ENCODE measurements around the gene GNB1L. TPM values are rescaled to one million over a fixed set of nuclear protein-coding genes. Genes with fewer than 3 reads are reported as not detected.

The GNB1L gene
- total RNA-seq, 1 experiment from 2014 or later, result 17.7 TPM

DNA sequence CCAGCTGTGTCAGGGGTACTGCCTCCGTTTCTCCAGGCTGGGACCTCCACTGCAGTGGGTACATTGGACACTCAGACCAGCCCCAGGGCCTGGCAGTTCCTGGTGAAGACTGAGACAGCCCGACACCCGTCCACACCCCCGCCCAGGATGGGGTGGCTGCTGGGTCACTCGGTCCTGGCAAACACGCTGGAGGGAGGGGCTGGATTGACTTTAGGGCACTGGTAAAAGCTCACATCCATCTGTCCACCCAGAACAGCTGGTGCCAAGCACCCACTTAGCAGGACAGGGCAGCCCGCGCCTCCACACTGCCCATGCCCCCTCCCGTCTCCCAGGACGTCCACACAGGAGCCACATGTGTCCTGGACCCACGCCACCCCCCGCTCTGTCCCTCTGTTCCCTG is 104.8 kb downstream of the GNB1L start:
- no peak for DNase-seq (ENCODE audit: low read depth in 1 of 2, low spot score in 2 of 2)
- H3K27ac ChIP-seq, result no peak overlapping the region
- no peak overlapping the region for H3K4me3 ChIP-seq
- peaks cover 25% of the 10 kb centered on the region for H3K4me1 ChIP-seq (replicated peaks)
- no peaks in the 10 kb centered on the region for H3K36me3 ChIP-seq
- H3K27me3 ChIP-seq (replicated peaks), result no peaks in the 10 kb centered on the region; the same call in 1 of the 2 replicates
- no peaks in the 10 kb centered on the region for H3K9me3 ChIP-seq (replicated peaks)

DNA sequence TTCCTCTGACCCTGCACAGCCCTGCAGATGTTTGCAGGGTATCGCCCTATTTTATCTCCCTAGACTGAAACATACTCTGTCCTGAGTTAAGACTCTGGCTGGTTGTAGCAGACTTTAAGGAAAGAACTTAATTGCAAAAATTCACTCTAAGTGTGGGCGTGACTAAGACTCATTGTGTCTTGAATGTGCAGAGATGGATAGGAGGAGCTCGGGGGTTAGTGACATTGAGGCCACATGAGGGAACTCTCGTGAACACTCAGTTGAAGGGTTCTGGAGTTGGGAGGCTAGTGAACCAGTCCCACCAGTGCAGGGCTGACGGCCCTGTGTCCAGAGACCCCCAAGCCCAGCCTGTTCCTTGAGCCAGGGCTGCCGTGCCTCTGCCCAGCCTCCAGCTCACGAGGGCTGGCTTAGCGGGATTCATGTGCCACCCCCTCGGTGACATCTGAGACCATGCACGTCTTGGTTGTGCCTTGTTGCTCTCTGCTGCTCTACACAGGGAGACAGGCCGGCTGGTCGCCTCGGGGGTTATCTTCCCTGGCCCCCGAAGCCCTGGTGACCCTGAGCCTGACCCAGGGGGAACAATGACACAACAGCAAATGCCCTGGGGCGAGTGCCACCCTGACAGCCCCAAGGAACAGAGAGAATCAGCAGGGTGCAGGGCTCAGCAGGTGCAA is 105.5 kb downstream of the GNB1L start:
- H3K27ac ChIP-seq, result no peak overlapping the region
- no peak overlapping the region for H3K4me3 ChIP-seq
- DNase-seq (ENCODE audit: low read depth in 1 of 2, low spot score in 2 of 2), result no peak
- H3K4me1 ChIP-seq (replicated peaks), result peaks cover 25% of the 10 kb centered on the region
- no peaks in the 10 kb centered on the region for H3K9me3 ChIP-seq (replicated peaks)
- H3K36me3 ChIP-seq, result no peaks in the 10 kb centered on the region
- H3K27me3 ChIP-seq (replicated peaks), result no peaks in the 10 kb centered on the region

GRCh38 chr22:19748139-19748538 is 106.5 kb downstream of the GNB1L start:
- peaks cover 25% of the 10 kb centered on the region for H3K4me1 ChIP-seq (replicated peaks)
- H3K36me3 ChIP-seq, result no peaks in the 10 kb centered on the region
- H3K4me3 ChIP-seq, result no peak overlapping the region
- no peaks in the 10 kb centered on the region for H3K9me3 ChIP-seq (replicated peaks)
- no peaks in the 10 kb centered on the region for H3K27me3 ChIP-seq (replicated peaks)
- H3K27ac ChIP-seq, result no peak overlapping the region
- no peak for DNase-seq (ENCODE audit: low read depth in 1 of 2, low spot score in 2 of 2)

- Histone ChIP-seq H3K4me3 (no peak overlapping the region), H3K9me3 (replicated peaks) (no peaks in the 10 kb centered on the region), H3K27me3 (replicated peaks) (no peaks in the 10 kb centered on the region), H3K27ac (no peak overlapping the region), H3K36me3 (no peaks in the 10 kb centered on the region), H3K4me1 (replicated peaks) (peaks cover 25% of the 10 kb centered on the region)
- no peak for DNase-seq (ENCODE audit: low read depth in 1 of 2, low spot score in 2 of 2)
These were observed 107.1 kb downstream of the GNB1L start for GRCh38 chr22:19747551-19747950.

GRCh38 chr22:19746726-19747125 is 107.9 kb downstream of the GNB1L start:
- Histone ChIP-seq H3K4me3 (no peak overlapping the region), H3K4me1 (replicated peaks) (peaks cover 22% of the 10 kb centered on the region), H3K27ac (no peak overlapping the region), H3K36me3 (no peaks in the 10 kb centered on the region), H3K9me3 (replicated peaks) (no peaks in the 10 kb centered on the region), H3K27me3 (replicated peaks) (no peaks in the 10 kb centered on the region)
- no peak for DNase-seq (ENCODE audit: low read depth in 1 of 2, low spot score in 2 of 2)

DNA sequence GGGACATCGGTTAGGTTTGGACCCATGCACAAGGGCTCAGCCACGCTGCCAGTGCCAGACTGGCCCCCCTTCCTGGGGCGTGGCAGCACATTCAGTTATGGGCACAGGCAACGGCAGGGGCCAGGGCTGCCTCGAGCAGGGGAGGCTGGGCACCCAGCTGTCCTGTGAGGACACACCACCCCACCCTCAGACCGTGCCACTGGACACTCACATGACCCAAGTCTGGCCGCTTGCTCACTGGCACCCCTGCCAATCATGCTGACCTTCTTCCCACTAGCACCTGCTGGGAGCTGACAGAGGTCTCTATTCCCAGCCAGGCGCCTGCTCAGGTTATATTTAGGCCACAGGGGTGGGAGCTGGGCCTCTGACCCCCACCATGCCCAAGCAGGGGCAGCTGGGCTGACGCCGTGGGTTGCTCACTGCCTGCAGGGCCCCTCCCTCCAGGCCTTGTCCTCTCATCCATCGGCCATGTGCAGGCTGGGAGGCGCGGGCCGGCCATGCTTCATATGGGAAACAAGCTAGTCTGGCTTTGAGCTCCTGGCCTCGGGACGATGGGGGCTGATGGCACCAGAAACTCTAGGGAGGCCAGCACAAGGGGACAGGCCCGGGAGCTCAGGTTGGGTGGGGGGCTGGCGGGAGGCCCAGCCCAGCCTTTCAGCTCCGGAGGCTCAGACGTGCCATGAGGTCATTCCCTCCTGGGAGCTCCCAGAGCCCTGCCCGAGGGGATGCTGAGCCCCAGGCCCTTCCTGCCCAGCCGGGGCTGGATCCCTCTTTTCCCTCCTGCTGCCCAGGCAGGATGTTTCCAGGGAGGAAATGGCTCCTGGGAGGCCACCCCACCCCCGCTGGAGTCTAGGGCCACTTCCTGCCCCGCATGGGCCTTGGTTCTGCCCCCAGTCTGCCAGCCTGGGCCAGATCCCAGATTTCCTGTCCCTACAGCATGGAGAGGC is 109.2 kb downstream of the GNB1L start:
- no peaks in the 10 kb centered on the region for H3K9me3 ChIP-seq (replicated peaks)
- peaks cover 11% of the 10 kb centered on the region for H3K4me1 ChIP-seq (replicated peaks)
- no peaks in the 10 kb centered on the region for H3K27me3 ChIP-seq (replicated peaks)
- H3K27ac ChIP-seq, result no peak overlapping the region
- H3K36me3 ChIP-seq, result no peaks in the 10 kb centered on the region
- DNase-seq (ENCODE audit: low read depth in 1 of 2, low spot score in 2 of 2), result no peak
- H3K4me3 ChIP-seq, result no peak overlapping the region

DNA sequence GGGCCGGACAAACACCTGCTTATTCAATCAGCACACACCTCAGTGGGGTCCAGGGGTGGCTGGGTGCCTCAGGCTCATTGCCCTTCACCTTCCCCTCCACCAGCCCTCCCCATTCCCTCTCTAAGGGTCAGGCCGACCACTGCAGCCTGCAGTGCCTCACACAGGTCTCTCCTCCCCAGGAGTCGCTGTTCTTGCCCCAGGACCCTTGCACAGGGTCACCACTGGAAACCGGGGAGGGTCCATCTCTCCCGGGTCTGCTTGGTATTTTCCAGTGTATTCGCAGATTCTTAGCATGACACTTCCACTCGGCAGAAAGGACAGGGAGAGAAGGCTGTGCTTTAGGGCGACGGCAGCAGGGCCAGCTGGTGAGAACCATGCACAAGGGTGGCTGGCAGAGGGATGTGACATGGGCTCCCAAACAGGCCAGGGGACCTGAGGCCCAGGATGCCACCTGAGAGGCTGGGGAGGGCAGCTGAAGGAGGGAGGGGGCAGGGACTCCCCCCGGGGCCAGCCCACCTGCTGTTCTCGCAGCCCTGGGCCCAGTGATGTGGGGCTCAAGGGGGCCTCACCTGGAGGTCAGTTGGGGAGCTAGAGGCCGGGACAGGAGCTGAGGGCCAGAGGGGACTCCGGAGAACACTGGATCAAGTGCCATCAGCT is 110.2 kb downstream of the GNB1L start:
- no peak overlapping the region for H3K4me3 ChIP-seq
- no peaks in the 10 kb centered on the region for H3K27me3 ChIP-seq (replicated peaks)
- peaks cover 11% of the 10 kb centered on the region for H3K4me1 ChIP-seq (replicated peaks)
- H3K9me3 ChIP-seq (replicated peaks), result no peaks in the 10 kb centered on the region
- H3K36me3 ChIP-seq, result no peaks in the 10 kb centered on the region
- H3K27ac ChIP-seq, result no peak overlapping the region
- DNase-seq (ENCODE audit: low read depth in 1 of 2, low spot score in 2 of 2), result no peak

GRCh38 chr22:19743651-19744050 is 111.0 kb downstream of the GNB1L start:
- H3K36me3 ChIP-seq, result no peaks in the 10 kb centered on the region
- H3K27me3 ChIP-seq (replicated peaks), result no peaks in the 10 kb centered on the region
- H3K27ac ChIP-seq, result no peak overlapping the region
- DNase-seq (ENCODE audit: low read depth in 1 of 2, low spot score in 2 of 2), result no peak
- no peaks in the 10 kb centered on the region for H3K9me3 ChIP-seq (replicated peaks)
- no peak overlapping the region for H3K4me3 ChIP-seq
- peaks cover 7% of the 10 kb centered on the region for H3K4me1 ChIP-seq (replicated peaks)

DNA sequence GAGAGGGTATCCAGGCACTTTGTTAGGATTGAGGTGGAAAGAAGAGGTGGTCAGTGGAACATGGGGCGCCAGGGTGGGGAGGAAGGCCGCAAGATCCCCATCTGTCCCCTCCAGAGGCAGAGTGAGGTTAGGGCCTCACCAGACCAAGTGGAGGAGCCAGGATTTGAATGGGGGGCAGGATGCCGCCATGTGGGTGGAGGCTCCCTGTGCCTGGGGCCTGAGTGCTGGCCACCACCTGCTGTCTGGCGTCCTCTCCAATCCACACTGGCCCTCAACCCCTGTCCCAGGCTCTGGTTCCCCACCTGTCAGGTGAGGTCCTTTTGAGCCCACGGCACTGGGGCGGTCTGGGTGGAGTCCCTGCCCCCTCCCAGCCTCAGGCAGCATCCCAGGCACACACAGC is 111.6 kb downstream of the GNB1L start:
- no peaks in the 10 kb centered on the region for H3K9me3 ChIP-seq (replicated peaks)
- peaks cover 7% of the 10 kb centered on the region for H3K4me1 ChIP-seq (replicated peaks)
- no peak for DNase-seq (ENCODE audit: low read depth in 1 of 2, low spot score in 2 of 2)
- H3K36me3 ChIP-seq, result no peaks in the 10 kb centered on the region
- no peak overlapping the region for H3K4me3 ChIP-seq
- H3K27ac ChIP-seq, result no peak overlapping the region
- H3K27me3 ChIP-seq (replicated peaks), result no peaks in the 10 kb centered on the region

GRCh38 chr22:19742160-19743066 is 112.3 kb downstream of the GNB1L start:
- Histone ChIP-seq H3K27ac (no peak overlapping the region), H3K9me3 (replicated peaks) (no peaks in the 10 kb centered on the region), H3K4me3 (no peak overlapping the region), H3K4me1 (replicated peaks) (peaks cover 7% of the 10 kb centered on the region), H3K27me3 (replicated peaks) (no peaks in the 10 kb centered on the region), H3K36me3 (no peaks in the 10 kb centered on the region)
- no peak for DNase-seq (ENCODE audit: low read depth in 1 of 2, low spot score in 2 of 2)

GRCh38 chr22:19741053-19741452 is 113.6 kb downstream of the GNB1L start:
- Histone ChIP-seq H3K27ac (no peak overlapping the region), H3K4me3 (no peak overlapping the region), H3K4me1 (replicated peaks) (peaks cover 5% of the 10 kb centered on the region), H3K36me3 (no peaks in the 10 kb centered on the region), H3K9me3 (replicated peaks) (no peaks in the 10 kb centered on the region), H3K27me3 (replicated peaks) (no peaks in the 10 kb centered on the region)
- no peak for DNase-seq (ENCODE audit: low read depth in 1 of 2, low spot score in 2 of 2)

DNA sequence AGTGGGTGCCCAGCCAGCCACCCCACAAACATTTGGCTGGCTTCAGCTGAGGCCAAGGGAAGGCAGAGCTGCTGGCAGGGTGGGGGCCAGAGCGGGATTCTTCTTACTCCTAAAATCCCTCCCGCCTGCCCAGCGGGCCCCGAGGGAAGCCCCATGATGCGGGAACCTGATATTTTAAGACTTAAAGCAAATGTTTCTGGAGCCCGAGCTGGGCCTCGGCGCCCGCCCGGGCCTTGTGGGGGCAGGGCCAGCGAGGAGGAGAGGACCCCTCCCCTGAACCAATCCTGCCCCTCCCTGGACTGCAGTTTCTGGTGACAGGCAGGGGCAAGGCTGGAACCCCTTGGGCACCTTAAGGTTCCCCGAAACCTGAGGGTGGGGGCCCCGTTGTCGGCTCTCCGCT is 114.1 kb downstream of the GNB1L start:
- peaks cover under 1% of the 10 kb centered on the region for H3K4me1 ChIP-seq (replicated peaks)
- DNase-seq (ENCODE audit: low read depth in 1 of 2, low spot score in 2 of 2), result no peak
- no peaks in the 10 kb centered on the region for H3K9me3 ChIP-seq (replicated peaks)
- no peak overlapping the region for H3K27ac ChIP-seq
- H3K27me3 ChIP-seq (replicated peaks), result no peaks in the 10 kb centered on the region
- no peak overlapping the region for H3K4me3 ChIP-seq
- no peaks in the 10 kb centered on the region for H3K36me3 ChIP-seq

DNA sequence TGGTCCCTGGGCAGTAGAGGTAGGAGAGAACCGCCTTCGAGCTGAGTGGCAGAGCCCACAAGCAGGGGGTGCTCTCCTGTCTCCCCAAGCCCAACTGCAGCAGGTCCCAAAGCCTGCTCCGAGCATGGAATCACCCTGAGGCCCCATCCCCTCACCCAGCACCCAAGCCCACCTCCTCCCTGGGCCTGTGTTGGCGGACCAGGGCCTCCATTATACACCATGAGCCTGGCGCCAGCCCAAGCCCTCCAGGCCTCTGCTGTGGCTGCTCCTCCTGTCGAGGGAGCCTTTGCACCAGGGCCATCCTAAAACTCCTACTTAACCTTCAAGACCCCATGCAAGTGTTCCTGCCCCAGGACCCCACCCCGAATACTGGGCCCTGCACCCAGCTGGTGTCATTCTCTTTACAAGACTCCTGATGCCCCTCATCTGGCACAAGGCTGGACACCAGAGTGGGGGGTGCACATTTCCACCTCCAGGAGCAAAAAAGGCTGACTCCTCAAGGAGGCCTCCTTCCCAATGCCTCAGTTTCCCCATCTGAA is 114.7 kb downstream of the GNB1L start:
- Histone ChIP-seq H3K4me3 (no peak overlapping the region), H3K9me3 (replicated peaks) (no peaks in the 10 kb centered on the region), H3K27ac (no peak overlapping the region), H3K4me1 (replicated peaks) (no peaks in the 10 kb centered on the region), H3K36me3 (no peaks in the 10 kb centered on the region), H3K27me3 (replicated peaks) (no peaks in the 10 kb centered on the region)
- no peak for DNase-seq (ENCODE audit: low read depth in 1 of 2, low spot score in 2 of 2)
